Pancreas (tissue), 10 donors: ENCODE measurements around the gene DYNC1LI1. TPM values are rescaled to one million over a fixed set of nuclear protein-coding genes. Genes with fewer than 3 reads are reported as not detected.
"Not testable (repeated sequence)": the region's sequence is repeated elsewhere in the genome, so short reads cannot be mapped to it uniquely, and the experiment has no call there.

Source experiments
- ATAC-seq, 4 donors: fragments of 200-7000 bp; cut with Tn5 transposase; one replicate each; pipeline versions ENCODE4 v1.8.0 to v1.9.1; 2020; ENCODE audit warnings: mild to moderate bottlenecking in 4 of 4, moderate library complexity in 4 of 4
- DNase-seq, 6 donors: peaks; one replicate each; pipeline ENCODE4 v3.0.0-alpha.2; 2020
- FAIRE-seq: peaks from 2 replicates; lab custom pipeline; 2012; peaks lifted over from hg19 to GRCh38; lab: Jason Lieb, UNC
- H3K27ac ChIP-seq, 4 donors: fragments of 200-600 bp; sonication (generic); 1 replicate in 3 of 4; 2 replicates in 1 of 4; pipeline versions ENCODE4 v1.5.0 to v1.8.0; 2020
- H3K27me3 ChIP-seq, 4 donors: fragments of 200-600 bp; one replicate each; pipeline ENCODE4 v1.8.0; 2021
- H3K36me3 ChIP-seq, 3 donors: fragments of 200-600 bp; sonication (generic) in 1 of 3; one replicate each; pipeline versions ENCODE4 v1.5.0 to v1.8.0; 2020 to 2021
- H3K4me1 ChIP-seq, 3 donors: fragments of 200-600 bp; one replicate each; pipeline ENCODE4 v1.8.0; 2021
- H3K4me3 ChIP-seq, 4 donors: fragments of 200-600 bp; sonication (generic) in 2 of 4; one replicate each; pipeline versions ENCODE4 v1.5.0 to v1.8.0; 2020 to 2021
- H3K9me3 ChIP-seq, 4 donors: fragments of 200-600 bp; one replicate each; pipeline ENCODE4 v1.8.0; 2021
- CTCF ChIP-seq, 4 donors: fragments of 200-600 bp; sonication (generic) in 3 of 4; IDR thresholded peaks; one replicate each; pipeline versions ENCODE4 v1.5.0 to v1.8.0; 2021; ENCODE audit warnings: antibody characterized with exemption in 4 of 4
- WGBS, 2 donors: extraction: QIAGEN DNeasy Blood & Tissue Kit; methylation state at CpG; one replicate each; pipeline ENCODE4 v1.1.7; 2013; 5-methylcytosine and 5-hydroxymethylcytosine counted together
- intact Hi-C, 3 donors: fragments of 100-400 bp; cut with DNase I; formaldehyde crosslinking; loops; one replicate each; pipeline versions ENCODE4 v1.11.1 to v1.14.2; 2022
- polyA plus RNA-seq, 2 donors: library from polyadenylated mRNA; stranded (reverse); fragments of 200-250 nt; gene quantifications; one replicate each; pipeline ENCODE4 v1.2.3, GENCODE V29; 2013
- total RNA-seq, 6 donors: library from RNA; stranded (reverse); fragmentation: NEBNext Ultra II Directional in 4 of 6; extraction: Animal tissue kit (Norgen Biotek cat#: 25700) in 4 of 6; gene quantifications; one replicate each; pipeline versions ENCODE4 v1.2.1 to v1.2.4, GENCODE V29; 2021 to 2023
- donor health status: healthy with polysubstance abuse.
- donor health status: DM: no; HTN: no; CAD: no; lungs with moderate emphysema.
- donor health status: DM: no; HTN: no; CAD: no.
- donor health status: control.
- donor health status: control.
- donor health status: Bipolar disorder and iron deficiency.
- donor health status: DM: yes; HTN: yes; CAD: no.
- donor health status: DM: no; HTN: no; CAD: no.
- donor health status: DM: no; HTN: no; CAD: no.
- donor health status: DM: yes; HTN: yes; CAD: no.

Gene DYNC1LI1
- total and polyA plus RNA-seq, 8 donors: 6.3 to 15.1 (median 10.5) TPM

- ATAC-seq (no peak), FAIRE-seq (no peak), DNase-seq (no peak)
- intact Hi-C loops: loop anchor here in 1 of 3 donors (10.0 kb wide), 1 partner anchor 53 kb away; no protein-coding TSS in a partner anchor
- Histone ChIP-seq H3K27me3 (no peaks in the 10 kb centered on the region), H3K27ac (no peak overlapping the region), H3K36me3 (no peaks in the 10 kb centered on the region), H3K9me3 (no peaks in the 10 kb centered on the region), H3K4me1 (no peaks in the 10 kb centered on the region), H3K4me3 (no peak overlapping the region)
- no peak for TF ChIP-seq CTCF (IDR thresholded peaks at IDR 0.05)
- WGBS, 2 donors: 70 to 76% methylated on average over 2 of the region's 2 CpGs
Observed at GRCh38 chr3:32592011-32592410, 21.4 kb upstream of the DYNC1LI1 start.

GRCh38 chr3:32591186-32591585 lies 20.5 kb upstream of the DYNC1LI1 start:
- no peaks in the 10 kb centered on the region for H3K9me3 ChIP-seq
- ATAC-seq (no peak), DNase-seq (no peak), FAIRE-seq (no peak)
- no peak for TF ChIP-seq CTCF (IDR thresholded peaks at IDR 0.05)
- WGBS, 2 donors: 88 to 90% methylated on average over 4 of the region's 4 CpGs
- H3K4me3 ChIP-seq: no peak overlapping the region
- H3K27me3 ChIP-seq: no peaks in the 10 kb centered on the region
- H3K27ac ChIP-seq: no peak overlapping the region
- intact Hi-C loops: loop anchor here in 1 of 3 donors (10.0 kb wide), 1 partner anchor 54 kb away; no protein-coding TSS in a partner anchor
- no peaks in the 10 kb centered on the region for H3K4me1 ChIP-seq
- no peaks in the 10 kb centered on the region for H3K36me3 ChIP-seq

- DNase-seq (no peak), ATAC-seq (no peak), FAIRE-seq (no peak)
- TF ChIP-seq CTCF (IDR thresholded peaks at IDR 0.05): no peak
- 85 to 96% methylated on average over 3 of the region's 3 CpGs for WGBS, 2 donors
- no peak overlapping the region for H3K27ac ChIP-seq
- no peaks in the 10 kb centered on the region for H3K36me3 ChIP-seq
- H3K4me3 ChIP-seq: no peak overlapping the region
- no peaks in the 10 kb centered on the region for H3K9me3 ChIP-seq
- H3K4me1 ChIP-seq: no peaks in the 10 kb centered on the region
- intact Hi-C loops: no loop called here
- H3K27me3 ChIP-seq: no peaks in the 10 kb centered on the region
Observed at GRCh38 chr3:32586356-32586755, 15.7 kb upstream of the DYNC1LI1 start.

GRCh38 chr3:32584660-32585059 lies 14.0 kb upstream of the DYNC1LI1 start:
- no peaks in the 10 kb centered on the region for H3K36me3 ChIP-seq
- no peak for TF ChIP-seq CTCF (IDR thresholded peaks at IDR 0.05)
- H3K4me1 ChIP-seq: no peaks in the 10 kb centered on the region
- WGBS, 2 donors: 18 to 20% methylated on average over 1 of the region's 1 CpG
- H3K27me3 ChIP-seq: no peaks in the 10 kb centered on the region
- no peak overlapping the region for H3K27ac ChIP-seq
- FAIRE-seq: no peak
- no peak for ATAC-seq
- no peak for DNase-seq
- intact Hi-C loops: no loop called here
- H3K4me3 ChIP-seq: no peak overlapping the region
- no peaks in the 10 kb centered on the region for H3K9me3 ChIP-seq

- DNase-seq: no peak
- Histone ChIP-seq H3K27me3 (no peaks in the 10 kb centered on the region), H3K4me3 (no peak overlapping the region), H3K27ac (no peak overlapping the region), H3K36me3 (no peaks in the 10 kb centered on the region), H3K4me1 (no peaks in the 10 kb centered on the region), H3K9me3 (no peaks in the 10 kb centered on the region)
- FAIRE-seq: no peak
- ATAC-seq: no peak
- intact Hi-C loops: no loop called here
- TF ChIP-seq CTCF (IDR thresholded peaks at IDR 0.05): no peak
- 95 to 97% methylated on average over 3 of the region's 3 CpGs for WGBS, 2 donors
Observed at GRCh38 chr3:32583708-32584107, 13.1 kb upstream of the DYNC1LI1 start.

- peak in 2 of 6 donors; percentile 17 to 49 for DNase-seq
- H3K4me3 ChIP-seq, ATAC-seq, H3K36me3 ChIP-seq, H3K27ac ChIP-seq, H3K4me1 ChIP-seq, H3K27me3 ChIP-seq, FAIRE-seq, H3K9me3 ChIP-seq, intact Hi-C loops: not testable (repeated sequence)
- WGBS, 2 donors: 97% methylated on average over 23 to 31 of the region's 31 CpGs
Observed at GRCh38 chr3:32578669-32579068, 8.0 kb upstream of the DYNC1LI1 start.
